Neural cell (in vitro differentiated cells): ENCODE results near the gene TBC1D10B. TPM values are rescaled to one million over a fixed set of nuclear protein-coding genes. Genes with fewer than 3 reads are reported as not detected.

Experiments used
- H2AFZ ChIP-seq: fragments of 200-600, 300-800 bp; sonication (generic), shearing (Covaris generic); 2 replicates; pipeline ENCODE4 v1.6.0; 2014; ENCODE audit warnings: low read depth, mild to moderate bottlenecking, antibody characterized with exemption, low read length, moderate library complexity
- H3F3A ChIP-seq: fragments of 200-600 bp; shearing (Covaris generic); 2 replicates; pipeline ENCODE4 v1.6.1; 2016; ENCODE audit warnings: mild to moderate bottlenecking, moderate library complexity, mixed read lengths, antibody characterized with exemption, low read length; ENCODE audit not compliant: insufficient read depth, poor library complexity, severe bottlenecking
- H3K27ac ChIP-seq: fragments of 200-600, 300-800 bp; sonication (generic), shearing (Covaris generic); 2 replicates; pipeline ENCODE4 v1.5.1; 2014; ENCODE audit warnings: mild to moderate bottlenecking, low read length, moderate library complexity
- H3K27me3 ChIP-seq: fragments of 300-800, 200-600 bp; sonication (generic), shearing (Covaris generic); 2 replicates; pipeline ENCODE4 v1.6.0; 2014; ENCODE audit warnings: mild to moderate bottlenecking, low read depth, low read length, moderate library complexity; ENCODE audit not compliant: insufficient read depth
- H3K36me3 ChIP-seq: fragments of 300-800, 200-600 bp; sonication (generic), shearing (Covaris generic); 2 replicates; pipeline ENCODE4 v1.5.1; 2014; ENCODE audit warnings: mild to moderate bottlenecking, antibody characterized with exemption, low read length, moderate library complexity; ENCODE audit not compliant: insufficient read depth
- H3K4me2 ChIP-seq: fragments of 300-800, 200-600 bp; sonication (generic), shearing (Covaris generic); 2 replicates; pipeline ENCODE4 v1.6.0; 2014; ENCODE audit warnings: mild to moderate bottlenecking, low read length
- H3K4me3 ChIP-seq: fragments of 300-800, 200-600 bp; sonication (generic), shearing (Covaris generic); 2 replicates; pipeline ENCODE4 v1.5.1; 2014; ENCODE audit warnings: mild to moderate bottlenecking, low read length, moderate library complexity
- H3K79me2 ChIP-seq: fragments of 200-600 bp; shearing (Covaris generic); replicated peaks from 2 replicates; pipeline ENCODE4 v1.6.0; 2014; ENCODE audit warnings: mild to moderate bottlenecking, low read length, moderate library complexity; ENCODE audit not compliant: insufficient read depth
- H3K9ac ChIP-seq: fragments of 300-800, 200-600 bp; sonication (generic), shearing (Covaris generic); 2 replicates; pipeline ENCODE4 v1.6.1; 2016; ENCODE audit warnings: mild to moderate bottlenecking, low read length, mixed read lengths
- H3K9me2 ChIP-seq: fragments of 200-600 bp; shearing (Covaris generic); 2 replicates; pipeline ENCODE4 v1.6.1; 2016; ENCODE audit warnings: mild to moderate bottlenecking, low read length, mixed read lengths; ENCODE audit not compliant: insufficient read depth
- H3K9me3 ChIP-seq: fragments of 200-600, 300-800 bp; sonication (generic), shearing (Covaris generic); 2 replicates; pipeline ENCODE4 v1.6.1; 2016; ENCODE audit warnings: mild to moderate bottlenecking, mixed run types, low read length, moderate library complexity, mixed read lengths
- H4K20me1 ChIP-seq: fragments of 200-600 bp; shearing (Covaris generic); 2 replicates; pipeline ENCODE4 v1.6.1; 2016; ENCODE audit warnings: mild to moderate bottlenecking, mixed run types; ENCODE audit not compliant: insufficient read depth
- CTCF ChIP-seq: fragments of 450-650 bp; IDR thresholded peaks from 2 replicates; pipeline ENCODE4 v1.5.1; 2014; ENCODE audit warnings: antibody characterized with exemption, mild to moderate bottlenecking, moderate library complexity; ENCODE audit not compliant: poor library complexity, severe bottlenecking
- EP300 ChIP-seq: fragments of 450-650 bp; conservative IDR thresholded peaks from 2 replicates; pipeline ENCODE4 v1.6.1; 2014; ENCODE audit warnings: antibody characterized with exemption, mild to moderate bottlenecking, moderate library complexity; ENCODE audit not compliant: poor library complexity, severe bottlenecking
- EZH2 ChIP-seq: fragments of 200-600, 300-800 bp; shearing (Covaris generic), sonication (generic); IDR thresholded peaks from 2 replicates; pipeline ENCODE4 v1.6.1; 2014; ENCODE audit warnings: antibody characterized with exemption, low read length, borderline replicate concordance, mild to moderate bottlenecking; ENCODE audit not compliant: insufficient read depth, poor library complexity, severe bottlenecking
- MXI1 ChIP-seq: fragments of 450-650 bp; conservative IDR thresholded peaks from 2 replicates; pipeline ENCODE4 v1.6.1; 2014; ENCODE audit warnings: antibody characterized with exemption, mild to moderate bottlenecking; ENCODE audit not compliant: poor library complexity, severe bottlenecking
- POLR2AphosphoS5 ChIP-seq: IDR thresholded peaks from 2 replicates; pipeline ENCODE4 v1.6.1; 2012
- RAD21 ChIP-seq: fragments of 450-650 bp; conservative IDR thresholded peaks from 2 replicates; pipeline ENCODE4 v1.6.1; 2014; ENCODE audit warnings: antibody characterized with exemption, mild to moderate bottlenecking, moderate library complexity
- REST ChIP-seq: IDR thresholded peaks from 2 replicates; pipeline ENCODE4 v1.6.1; 2012; ENCODE audit warnings: borderline replicate concordance
- SMC3 ChIP-seq: fragments of 450-650 bp; conservative IDR thresholded peaks from 2 replicates; pipeline ENCODE4 v1.6.1; 2014; ENCODE audit warnings: antibody characterized with exemption, mild to moderate bottlenecking, moderate library complexity; ENCODE audit not compliant: poor library complexity
- TAF1 ChIP-seq: IDR thresholded peaks from 2 replicates; pipeline ENCODE4 v1.6.1; 2012; ENCODE audit warnings: low read depth
- polyA plus RNA-seq: library from polyadenylated mRNA; depleted of rRNA; stranded (reverse); fragments of >200 nt; gene quantifications from 2 replicates; pipeline ENCODE4 v1.2.3, GENCODE V29; 2014

Gene TBC1D10B
- polyA plus RNA-seq, 1 donor from 2014 or later: 24.1 TPM

- Histone ChIP-seq H3K9me2 (no peaks in the 10 kb centered on the region), H3K27ac (no peak overlapping the region), H3K4me2 (no peak overlapping the region), H4K20me1 (no peaks in the 10 kb centered on the region), H2AFZ (no peak overlapping the region), H3K9me3 (no peaks in the 10 kb centered on the region), H3F3A (no peaks in the 10 kb centered on the region), H3K9ac (no peak overlapping the region), H3K4me3 (no peak overlapping the region), H3K27me3 (no peaks in the 10 kb centered on the region), H3K36me3 (no peaks in the 10 kb centered on the region), H3K79me2 (peaks cover 9% of the 10 kb centered on the region)
- TF ChIP-seq TAF1 (no peak), REST (no peak), RAD21 (no peak), EZH2 (no peak), CTCF (no peak), EP300 (no peak), MXI1 (no peak), POLR2AphosphoS5 (no peak), SMC3 (no peak)
Observed at GRCh38 chr16:30348929-30349328, 21.4 kb downstream of the TBC1D10B start.

- no peak overlapping the region for H3K4me2 ChIP-seq
- no peaks in the 10 kb centered on the region for H3K9me2 ChIP-seq
- H3K79me2 ChIP-seq: peaks cover under 1% of the 10 kb centered on the region
- no peaks in the 10 kb centered on the region for H3K9me3 ChIP-seq
- no peaks in the 10 kb centered on the region for H4K20me1 ChIP-seq
- H2AFZ ChIP-seq: no peak overlapping the region
- no peaks in the 10 kb centered on the region for H3F3A ChIP-seq
- H3K9ac ChIP-seq: no peak overlapping the region
- no peaks in the 10 kb centered on the region for H3K27me3 ChIP-seq
- H3K36me3 ChIP-seq: no peaks in the 10 kb centered on the region
- TF ChIP-seq EZH2 (no peak), SMC3 (no peak), TAF1 (no peak), MXI1 (no peak), EP300 (no peak), POLR2AphosphoS5 (no peak), CTCF (no peak), RAD21 (no peak), REST (no peak)
- no peak overlapping the region for H3K27ac ChIP-seq
- H3K4me3 ChIP-seq: no peak overlapping the region
Observed at GRCh38 chr16:30348113-30348512, 22.2 kb downstream of the TBC1D10B start.
